CD4-positive, alpha-beta T cell (primary cell): Measurements from ENCODE around the gene POU2F3. TPM values are rescaled to one million over a fixed set of nuclear protein-coding genes. Genes with fewer than 3 reads are reported as not detected.

Experiments
- ATAC-seq: fragments of 200-7000 bp; cut with Tn5 transposase; one replicate; pipeline ENCODE4 v1.10.0; 2022; ENCODE audit warnings: mild to moderate bottlenecking; ENCODE audit not compliant: poor library complexity
- CTCF ChIA-PET: fragments of 350-600 bp; sonication (Branson Sonifier 250); formaldehyde crosslinking; loops from one replicate; lab custom pipeline; 2021; ENCODE audit warnings: antibody characterized with exemption, inconsistent platforms; lab: Charles Lee
- POLR2A ChIA-PET: fragments of 350-600 bp; sonication (Branson Sonifier 250); formaldehyde crosslinking; loops from one replicate; lab custom pipeline; 2021; ENCODE audit warnings: antibody characterized with exemption, inconsistent platforms; lab: Charles Lee
- DNase-seq, 14 experiments: peaks; one replicate each; pipeline ENCODE4 v3.0.0-alpha.2; 2013 to 2020; ENCODE audit warnings: mixed read lengths in 2 of 14
- H3K27ac ChIP-seq, 2 donors: one replicate each; pipeline versions ENCODE4 v1.5.1 to v1.7.0; 2013; ENCODE audit warnings: low read length in 2 of 2, low read depth in 1 of 2, mild to moderate bottlenecking in 1 of 2
- H3K27me3 ChIP-seq, 2 experiments: 1 replicate in 1 of 2; 2 replicates in 1 of 2; pipeline versions ENCODE4 v1.6.1 to v1.7.0; 2013; ENCODE audit warnings: low read length in 2 of 2, control low read depth in 1 of 2, mild to moderate bottlenecking in 1 of 2, moderate library complexity in 1 of 2; ENCODE audit not compliant: insufficient read depth in 2 of 2, control insufficient read depth in 1 of 2
- H3K36me3 ChIP-seq: one replicate; pipeline ENCODE4 v1.6.1; 2013; ENCODE audit warnings: low read length, control low read depth; ENCODE audit not compliant: insufficient read depth
- H3K4me1 ChIP-seq: one replicate; pipeline ENCODE4 v1.6.1; 2013; ENCODE audit warnings: low read length, control low read depth; ENCODE audit not compliant: insufficient read depth
- H3K4me3 ChIP-seq: one replicate; pipeline ENCODE4 v1.5.1; 2013; ENCODE audit warnings: mild to moderate bottlenecking, low read length, moderate library complexity
- H3K9me3 ChIP-seq, 2 experiments: 1 replicate in 1 of 2; 2 replicates in 1 of 2; pipeline versions ENCODE4 v1.6.1 to v1.7.0; 2013; ENCODE audit warnings: low read length in 2 of 2, mild to moderate bottlenecking in 2 of 2, control low read depth in 1 of 2, moderate library complexity in 1 of 2; ENCODE audit not compliant: control insufficient read depth in 1 of 2, insufficient read depth in 1 of 2
- H3K27ac Mint-ChIP-seq: one replicate; pipeline ENCODE4 v1.8.0; 2020; ENCODE audit warnings: mixed read lengths
- H3K27me3 Mint-ChIP-seq: one replicate; pipeline ENCODE4 v1.8.0; 2021; ENCODE audit warnings: mixed read lengths
- H3K36me3 Mint-ChIP-seq: one replicate; pipeline ENCODE4 v1.8.0; 2021; ENCODE audit warnings: low read depth, mixed read lengths
- H3K4me1 Mint-ChIP-seq: one replicate; pipeline ENCODE4 v1.8.0; 2021; ENCODE audit warnings: low read depth, mixed read lengths
- H3K4me3 Mint-ChIP-seq: one replicate; pipeline ENCODE4 v1.8.0; 2020; ENCODE audit warnings: mild to moderate bottlenecking, mixed read lengths
- H3K9me3 Mint-ChIP-seq: one replicate; pipeline ENCODE4 v1.8.0; 2020; ENCODE audit warnings: mixed read lengths
- CTCF ChIP-seq: fragments of 200-600 bp; IDR thresholded peaks from one replicate; pipeline ENCODE4 v1.8.0; 2022; ENCODE audit warnings: antibody characterized with exemption, mild to moderate bottlenecking
- intact Hi-C, 2 experiments: fragments of 100-400 bp; cut with DNase I in 1 of 2; cut with micrococcal nuclease in 1 of 2; formaldehyde crosslinking; loops; one replicate each; pipeline versions ENCODE4 v1.15.1 to v1.9.0; 2023 to 2025; cut with DNase I, micrococcal nuclease
- total RNA-seq, 174 experiments: library from RNA in 2 of 174; stranded (reverse) in 2 of 174; gene quantifications; one replicate each; pipeline ENCODE4 v1.2.3 and lab custom pipeline; 2021 to 2026

The POU2F3 gene
- total RNA-seq, 2 experiments from 2014 or later, result not detected

GRCh38 chr11:120221115-120221752 lies 18.7 kb upstream of the POU2F3 start:
- Histone ChIP-seq H3K27ac (no peak overlapping the region), H3K4me3 (no peak overlapping the region), H3K4me1 (no peaks in the 10 kb centered on the region), H3K9me3 (no peaks in the 10 kb centered on the region), H3K27me3 (peaks cover 0 to 2% of the 10 kb centered on the region in 2 experiments), H3K36me3 (no peaks in the 10 kb centered on the region)
- Mint-ChIP-seq H3K27me3 (no peaks in the 10 kb centered on the region), H3K27ac (no peak overlapping the region), H3K36me3 (no peaks in the 10 kb centered on the region), H3K4me1 (no peaks in the 10 kb centered on the region), H3K9me3 (no peaks in the 10 kb centered on the region), H3K4me3 (no peak overlapping the region)
- TF ChIP-seq CTCF, result no peak
- DNase-seq (no peak), ATAC-seq (no peak)
- ChIA-PET CTCF (no interaction called here), POLR2A (no interaction called here)
- intact Hi-C loops, result no loop called here

- TF ChIP-seq CTCF, result no peak
- H3K36me3 Mint-ChIP-seq, result no peaks in the 10 kb centered on the region
- Histone ChIP-seq H3K4me3 (no peak overlapping the region), H3K4me1 (no peaks in the 10 kb centered on the region), H3K27ac (no peak overlapping the region), H3K27me3 (peaks cover 0 to 2% of the 10 kb centered on the region in 2 experiments), H3K36me3 (no peaks in the 10 kb centered on the region), H3K9me3 (no peaks in the 10 kb centered on the region)
- H3K27me3 Mint-ChIP-seq, result no peaks in the 10 kb centered on the region
- DNase-seq (no peak), ATAC-seq (no peak)
- H3K27ac Mint-ChIP-seq, result no peak overlapping the region
- no peak overlapping the region for H3K4me3 Mint-ChIP-seq
- intact Hi-C loops, result no loop called here
- POLR2A ChIA-PET, result no interaction called here
- CTCF ChIA-PET, result no interaction called here
- H3K9me3 Mint-ChIP-seq, result no peaks in the 10 kb centered on the region
- no peaks in the 10 kb centered on the region for H3K4me1 Mint-ChIP-seq
Measured at GRCh38 chr11:120222916-120223315, 17.0 kb upstream of the POU2F3 start.

GRCh38 chr11:120223793-120224192 lies 16.1 kb upstream of the POU2F3 start:
- POLR2A ChIA-PET, result no interaction called here
- intact Hi-C loops, result no loop called here
- H3K9me3 ChIP-seq, result no peaks in the 10 kb centered on the region
- Mint-ChIP-seq H3K4me3 (no peak overlapping the region), H3K36me3 (no peaks in the 10 kb centered on the region), H3K27me3 (no peaks in the 10 kb centered on the region), H3K4me1 (no peaks in the 10 kb centered on the region), H3K27ac (no peak overlapping the region), H3K9me3 (no peaks in the 10 kb centered on the region)
- ATAC-seq, result no peak
- peaks cover 0 to 2% of the 10 kb centered on the region in 2 experiments for H3K27me3 ChIP-seq
- CTCF ChIA-PET, result interaction anchor here (0.7 kb wide), 1 partner anchor 13 kb away, joined by 3 read pairs; the partner anchor contains the start of gene OAF
- H3K4me3 ChIP-seq, result no peak overlapping the region
- H3K36me3 ChIP-seq, result no peaks in the 10 kb centered on the region
- DNase-seq, result no peak
- no peak overlapping the region for H3K27ac ChIP-seq
- H3K4me1 ChIP-seq, result no peaks in the 10 kb centered on the region
- no peak for TF ChIP-seq CTCF
